Measurements from ENCODE around the gene OBSL1. TPM values are rescaled to one million over a fixed set of nuclear protein-coding genes. Genes with fewer than 3 reads are reported as not detected.

OBSL1 gene
- total RNA-seq, 4 donors from 2014 or later: 51.9 to 123 (median 99.2) TPM

GRCh38 chr2:219501849-219502248 lies 69.5 kb downstream of the OBSL1 start:
- intact Hi-C loops (cut with DNase I): no loop called here
- H3K27ac ChIP-seq (replicated peaks in 1 of 4): no peak overlapping the region
- DNase-seq (ENCODE audit: extremely low spot score): no peak
- H3K9me3 ChIP-seq: no peaks in the 10 kb centered on the region
- H3K27me3 ChIP-seq: no peaks in the 10 kb centered on the region
- H3K36me3 ChIP-seq: peaks cover 20 to 54% (median 53%) of the 10 kb centered on the region in 4 donors
- WGBS: 95% methylated on average over 12 of the region's 14 CpGs
- no peak overlapping the region for H3K4me3 ChIP-seq
- H3K4me1 ChIP-seq: peaks cover 14 to 43% (median 32%) of the 10 kb centered on the region in 4 donors
- TF ChIP-seq POLR2A (IDR thresholded peaks at IDR 0.05; ENCODE audit: low read depth): no peak
- no peak for TF ChIP-seq CTCF (IDR thresholded peaks at IDR 0.05)
- TF ChIP-seq EP300 (IDR thresholded peaks at IDR 0.05): no peak
- TF ChIP-seq POLR2AphosphoS5 (IDR thresholded peaks at IDR 0.05): no peak

Small RNA genes within 50 kb of the gene (small RNA-seq; reads per million reads assigned to genes)
- 0 reads per million in 3 donors for gene MIR3132
- 0 reads per million in 3 donors for gene RN7SKP213

Other genes starting within 250 kb of the OBSL1 start
- gene RESP18, start 238.8 kb downstream of the OBSL1 start, total RNA-seq: not detected
- gene DNPEP, start 183.6 kb downstream of the OBSL1 start, total RNA-seq: 100 to 1,000 TPM in 1 of 4 donors, 10 to 100 TPM in 3; 44.9 to 102 (median 61.6) TPM
- gene DES, start 153.2 kb downstream of the OBSL1 start, total RNA-seq: over 10,000 TPM; 19,781 to 23,770 (median 22,752) TPM
- 100 to 1,000 TPM; 115 to 251 (median 180) TPM for gene SPEG, start 136.7 kb downstream of the OBSL1 start, total RNA-seq
- 10 to 100 TPM; 16.2 to 32.6 (median 19.9) TPM for gene GMPPA, start 72.6 kb downstream of the OBSL1 start, total RNA-seq
- gene ASIC4, start 57.1 kb downstream of the OBSL1 start, total RNA-seq: not detected
- 10 to 100 TPM; 44.4 to 67.8 (median 58.4) TPM for gene CHPF, start 27.7 kb downstream of the OBSL1 start, total RNA-seq
- gene TMEM198, start 27.5 kb downstream of the OBSL1 start, total RNA-seq: 1 to 10 TPM; 3.7 to 4.7 (median 4.2) TPM
- gene INHA, start 771 bp upstream of the OBSL1 start, total RNA-seq: under 1 TPM in 2 of 4 donors, not detected in 2; 0.45 to 0.75 TPM
- 10 to 100 TPM in 3 of 4 donors, 1 to 10 TPM in 1; 8.9 to 24.2 (median 14.3) TPM for gene STK11IP, start 26.3 kb upstream of the OBSL1 start, total RNA-seq
- 10 to 100 TPM; 15.0 to 30.4 (median 20.5) TPM for gene SLC4A3, start 56.1 kb upstream of the OBSL1 start, total RNA-seq